Esophagus squamous epithelium (tissue), 5 donors: Measurements from ENCODE around the gene HIBCH. TPM values are rescaled to one million over a fixed set of nuclear protein-coding genes. Genes with fewer than 3 reads are reported as not detected.

ENCODE experiments used
- DNase-seq: peaks from one replicate; lab custom pipeline; 2025; lab: John Stamatoyannopoulos, UW
- H3K27ac ChIP-seq, 4 donors: fragments of 200-600 bp; sonication (generic); one replicate each; pipeline ENCODE4 v1.5.1; 2016 to 2019; ENCODE audit warnings: mild to moderate bottlenecking in 1 of 4
- H3K27me3 ChIP-seq, 4 donors: fragments of 200-600 bp; sonication (generic); 1 replicate in 3 of 4; 2 replicates in 1 of 4; pipeline versions ENCODE4 v1.5.1 to v1.6.0; 2017 to 2021; ENCODE audit warnings: antibody characterized with exemption in 1 of 4
- H3K36me3 ChIP-seq, 3 donors: fragments of 200-600 bp; sonication (generic); one replicate each; pipeline ENCODE4 v1.5.1; 2016 to 2019
- H3K4me1 ChIP-seq, 3 donors: fragments of 200-600 bp; sonication (generic); one replicate each; pipeline ENCODE4 v1.5.1; 2017 to 2019
- H3K4me3 ChIP-seq, 4 donors: fragments of 200-600 bp; sonication (generic); 1 replicate in 3 of 4; 2 replicates in 1 of 4; pipeline ENCODE4 v1.5.1; 2016 to 2019; ENCODE audit warnings: mild to moderate bottlenecking in 2 of 4, moderate library complexity in 1 of 4
- H3K9me3 ChIP-seq, 3 donors: fragments of 200-600 bp; sonication (generic); one replicate each; pipeline ENCODE4 v1.5.1; 2016 to 2019
- POLR2A ChIP-seq, 4 donors: fragments of 450-650 bp; IDR thresholded peaks; one replicate each; pipeline ENCODE4 v1.6.1; 2017; ENCODE audit warnings: antibody characterized with exemption in 4 of 4, mild to moderate bottlenecking in 4 of 4, moderate library complexity in 3 of 4
- WGBS, 2 donors: methylation state at CpG; one replicate each; pipeline ENCODE4 v1.1.5; 2018; 5-methylcytosine and 5-hydroxymethylcytosine counted together
- intact Hi-C: fragments of 100-400 bp; cut with DNase I; formaldehyde crosslinking; loops from one replicate; pipeline ENCODE4 v1.15.0; 2022
- total RNA-seq, 4 donors: library from RNA; depleted of rRNA; stranded (reverse); fragments of >200 nt; gene quantifications; one replicate each; pipeline ENCODE4 v1.1.0, GENCODE V29; 2016
- TF ChIP-seq, protein P1 (sequence below), 6 experiments: fragments of 450-650 bp in 4 of 6; fragments of 200-600 bp in 2 of 6; sonication (generic) in 2 of 6; IDR thresholded peaks; one replicate each; pipeline ENCODE4 v1.5.1; 2016 to 2019; ENCODE audit warnings: antibody characterized with exemption in 6 of 6, mild to moderate bottlenecking in 4 of 6, moderate library complexity in 4 of 6
- donor health status: DM: yes; HTN: yes; CAD: no.

The HIBCH gene
- total RNA-seq, 4 donors from 2014 or later: 20.9 to 31.5 (median 29.9) TPM

DNA sequence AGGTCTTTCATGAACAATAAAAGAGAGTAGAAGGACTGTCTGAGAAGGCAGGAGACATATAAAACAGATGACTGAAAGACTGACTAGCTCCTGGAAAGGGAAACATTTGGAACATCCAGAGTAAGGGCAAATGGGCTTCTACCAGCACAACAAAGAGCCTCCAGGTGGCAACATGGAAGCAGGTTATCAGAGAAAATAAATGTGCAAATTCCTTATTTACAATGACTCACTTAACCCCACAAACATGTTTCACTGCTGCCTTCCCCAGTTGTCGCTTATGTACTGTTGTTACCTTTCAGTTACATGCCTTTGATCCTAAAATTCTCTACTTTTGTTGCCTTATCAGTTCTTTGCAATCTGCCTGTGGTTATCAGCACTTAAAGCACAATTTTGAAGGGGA is 117.0 kb downstream of the HIBCH start:
- Histone ChIP-seq H3K4me1 (no peaks in the 10 kb centered on the region), H3K9me3 (no peaks in the 10 kb centered on the region), H3K27ac (no peak overlapping the region), H3K4me3 (no peak overlapping the region), H3K27me3 (no peaks in the 10 kb centered on the region), H3K36me3 (peaks cover 0 to 82% (median 0%) of the 10 kb centered on the region in 3 donors)
- WGBS, 2 donors: 81 to 100% methylated on average over 1 of the region's 1 CpG
- no peak for DNase-seq
- intact Hi-C loops: no loop called here
- TF ChIP-seq, protein P1, sequence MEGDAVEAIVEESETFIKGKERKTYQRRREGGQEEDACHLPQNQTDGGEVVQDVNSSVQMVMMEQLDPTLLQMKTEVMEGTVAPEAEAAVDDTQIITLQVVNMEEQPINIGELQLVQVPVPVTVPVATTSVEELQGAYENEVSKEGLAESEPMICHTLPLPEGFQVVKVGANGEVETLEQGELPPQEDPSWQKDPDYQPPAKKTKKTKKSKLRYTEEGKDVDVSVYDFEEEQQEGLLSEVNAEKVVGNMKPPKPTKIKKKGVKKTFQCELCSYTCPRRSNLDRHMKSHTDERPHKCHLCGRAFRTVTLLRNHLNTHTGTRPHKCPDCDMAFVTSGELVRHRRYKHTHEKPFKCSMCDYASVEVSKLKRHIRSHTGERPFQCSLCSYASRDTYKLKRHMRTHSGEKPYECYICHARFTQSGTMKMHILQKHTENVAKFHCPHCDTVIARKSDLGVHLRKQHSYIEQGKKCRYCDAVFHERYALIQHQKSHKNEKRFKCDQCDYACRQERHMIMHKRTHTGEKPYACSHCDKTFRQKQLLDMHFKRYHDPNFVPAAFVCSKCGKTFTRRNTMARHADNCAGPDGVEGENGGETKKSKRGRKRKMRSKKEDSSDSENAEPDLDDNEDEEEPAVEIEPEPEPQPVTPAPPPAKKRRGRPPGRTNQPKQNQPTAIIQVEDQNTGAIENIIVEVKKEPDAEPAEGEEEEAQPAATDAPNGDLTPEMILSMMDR (IDR thresholded peaks at IDR 0.05): no peak
- TF ChIP-seq POLR2A (IDR thresholded peaks at IDR 0.05): no peak

DNA sequence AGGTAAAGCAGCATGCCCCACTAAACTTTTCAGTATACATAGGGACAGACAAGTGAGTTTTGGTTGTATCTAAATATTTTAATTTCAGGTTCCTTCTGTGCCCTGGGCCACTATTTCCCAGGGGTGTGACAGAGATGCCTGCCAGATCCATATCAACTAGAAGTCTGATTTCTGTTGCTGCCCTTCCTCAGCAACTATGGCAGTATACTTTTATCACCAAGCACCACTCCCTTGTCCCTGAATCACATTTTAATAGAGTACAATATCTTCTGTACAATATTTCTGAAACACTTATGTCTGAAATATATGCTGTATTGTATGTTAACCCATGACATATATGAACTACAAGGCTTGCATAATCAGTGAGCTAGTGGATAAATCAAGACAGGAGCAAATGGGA is 117.6 kb downstream of the HIBCH start:
- Histone ChIP-seq H3K27me3 (no peaks in the 10 kb centered on the region), H3K4me1 (no peaks in the 10 kb centered on the region), H3K9me3 (no peaks in the 10 kb centered on the region), H3K36me3 (peaks cover 0 to 82% (median 0%) of the 10 kb centered on the region in 3 donors), H3K27ac (no peak overlapping the region), H3K4me3 (no peak overlapping the region)
- DNase-seq: no peak
- TF ChIP-seq POLR2A (IDR thresholded peaks at IDR 0.05): no peak
- TF ChIP-seq, protein P1 (IDR thresholded peaks at IDR 0.05): no peak
- intact Hi-C loops: no loop called here

DNA sequence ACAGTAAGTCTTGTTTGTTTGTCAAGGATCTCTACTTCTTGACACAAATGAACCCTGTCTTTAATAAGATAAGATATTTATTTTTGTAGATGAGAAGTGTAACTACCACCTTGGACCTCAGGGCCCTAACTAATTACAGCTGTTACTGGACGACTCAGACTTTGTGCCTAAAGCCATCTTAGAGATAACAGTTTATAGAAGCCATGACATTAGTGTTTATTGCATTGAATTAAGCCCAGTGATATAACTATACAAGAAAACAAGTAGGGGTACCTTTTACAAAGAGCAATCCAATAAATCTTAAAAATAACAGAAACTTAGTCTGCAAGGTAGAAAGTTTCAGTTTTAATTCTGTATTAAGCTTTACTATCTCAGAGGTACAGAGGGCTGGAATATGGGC is 119.0 kb downstream of the HIBCH start:
- WGBS, 2 donors: 65 to 73% methylated on average over 1 of the region's 1 CpG
- no peak for DNase-seq
- intact Hi-C loops: no loop called here
- no peak overlapping the region for H3K27ac ChIP-seq
- H3K4me1 ChIP-seq: no peaks in the 10 kb centered on the region
- H3K9me3 ChIP-seq: no peaks in the 10 kb centered on the region
- no peaks in the 10 kb centered on the region for H3K27me3 ChIP-seq
- no peak overlapping the region for H3K4me3 ChIP-seq
- peaks cover 0 to 75% (median 0%) of the 10 kb centered on the region in 3 donors for H3K36me3 ChIP-seq
- no peak for TF ChIP-seq POLR2A (IDR thresholded peaks at IDR 0.05)
- TF ChIP-seq, protein P1 (IDR thresholded peaks at IDR 0.05): no peak

DNA sequence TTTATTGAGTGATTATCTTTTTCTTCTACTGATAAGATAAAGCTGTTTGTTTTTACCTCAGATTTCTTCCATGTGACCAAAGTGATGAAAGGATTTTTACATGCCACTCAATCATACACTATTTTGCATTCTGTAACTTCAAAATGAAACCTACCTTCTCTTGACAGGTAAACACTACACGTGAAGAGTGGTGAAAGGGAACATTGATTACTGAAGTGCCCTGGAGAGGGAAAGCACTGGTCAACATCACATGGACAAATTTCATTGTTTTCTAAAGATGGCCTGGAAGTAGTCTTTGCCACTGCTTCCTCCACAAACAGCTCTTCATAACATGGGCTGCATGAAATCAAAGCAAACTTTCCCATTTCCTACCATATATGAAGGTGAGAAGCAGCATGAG is 120.1 kb downstream of the HIBCH start:
- Histone ChIP-seq H3K9me3 (no peaks in the 10 kb centered on the region), H3K36me3 (peaks cover 0 to 64% (median 0%) of the 10 kb centered on the region in 3 donors), H3K27me3 (no peaks in the 10 kb centered on the region), H3K4me3 (no peak overlapping the region), H3K4me1 (no peaks in the 10 kb centered on the region), H3K27ac (no peak overlapping the region)
- no peak for DNase-seq
- intact Hi-C loops: no loop called here
- TF ChIP-seq POLR2A (IDR thresholded peaks at IDR 0.05): no peak
- TF ChIP-seq, protein P1 (IDR thresholded peaks at IDR 0.05): no peak
- 67 to 90% methylated on average over 1 of the region's 1 CpG for WGBS, 2 donors

DNA sequence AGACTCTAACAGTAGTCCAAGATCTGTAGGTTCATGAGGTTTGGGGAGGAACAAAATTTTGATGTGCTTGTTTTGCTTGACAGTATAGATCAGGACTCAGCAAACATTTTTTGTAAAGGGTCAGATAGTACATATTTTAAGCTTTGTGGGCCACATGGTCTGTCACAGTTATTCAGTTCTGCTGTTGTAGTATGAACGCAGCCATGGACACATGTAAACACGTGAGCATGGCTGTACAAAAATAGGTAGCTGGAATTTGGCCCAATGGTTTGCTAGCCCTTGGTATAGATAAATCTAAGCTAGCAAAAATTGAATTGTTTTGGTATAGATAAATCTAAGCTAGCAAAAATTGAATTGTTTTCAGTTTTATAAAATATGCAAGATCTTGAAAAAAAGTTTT is 120.5 kb downstream of the HIBCH start:
- 68 to 75% methylated on average over 2 of the region's 2 CpGs for WGBS, 2 donors
- intact Hi-C loops: no loop called here
- Histone ChIP-seq H3K27me3 (no peaks in the 10 kb centered on the region), H3K4me3 (no peak overlapping the region), H3K9me3 (no peaks in the 10 kb centered on the region), H3K4me1 (no peaks in the 10 kb centered on the region), H3K27ac (no peak overlapping the region), H3K36me3 (peaks cover 0 to 60% (median 0%) of the 10 kb centered on the region in 3 donors)
- DNase-seq: no peak
- TF ChIP-seq, protein P1 (IDR thresholded peaks at IDR 0.05): no peak
- no peak for TF ChIP-seq POLR2A (IDR thresholded peaks at IDR 0.05)
